Panc1 (cell line): ENCODE measurements around the gene RGCC. TPM values are rescaled to one million over a fixed set of nuclear protein-coding genes. Genes with fewer than 3 reads are reported as not detected.

Experiments
- ATAC-seq: fragments of 200-7000 bp; cut with Tn5 transposase; 2 replicates; pipeline ENCODE4 v1.9.1; 2020; ENCODE audit warnings: mild to moderate bottlenecking, moderate library complexity
- BruUV-seq: library from RNA; stranded (reverse); fragments of 400-500 nt; replicated peaks from 2 replicates; lab custom pipeline; 2021; lab: Mats Ljungman, UMichigan
- CTCF ChIA-PET: fragments of 300-600 bp; sonication (Branson Sonifier 250); formaldehyde crosslinking; loops from one replicate; lab custom pipeline; 2022; ENCODE audit warnings: antibody characterized with exemption; lab: Charles Lee
- POLR2A ChIA-PET: fragments of 300-600 bp; sonication (Branson Sonifier 250); formaldehyde crosslinking; loops from one replicate; lab custom pipeline; 2022; ENCODE audit warnings: antibody characterized with exemption; lab: Charles Lee
- DNase-seq: peaks from one replicate; pipeline ENCODE4 v3.0.0-alpha.2; 2010; ENCODE audit warnings: low read depth, low spot score
- H3K27ac ChIP-seq: 2 replicates; pipeline ENCODE4 v1.5.1; 2011; ENCODE audit warnings: mild to moderate bottlenecking, low read length, inconsistent platforms
- H3K27me3 ChIP-seq: fragments of 200-500 bp; sonication (Bioruptor generic); 2 replicates; pipeline ENCODE4 v1.6.0; 2014; ENCODE audit warnings: low read length, inconsistent platforms; ENCODE audit not compliant: control insufficient read depth, insufficient read depth
- H3K36me3 ChIP-seq: fragments of 200-500 bp; sonication (Bioruptor generic); 2 replicates; pipeline ENCODE4 v1.5.1; 2014; ENCODE audit warnings: inconsistent platforms, mild to moderate bottlenecking, low read length, moderate library complexity; ENCODE audit not compliant: control insufficient read depth, insufficient read depth
- H3K4me1 ChIP-seq: 2 replicates; pipeline ENCODE4 v1.5.1; 2011; ENCODE audit warnings: inconsistent platforms, mild to moderate bottlenecking, low read length, moderate library complexity; ENCODE audit not compliant: control insufficient read depth, insufficient read depth
- H3K4me3 ChIP-seq, 2 experiments: 2 replicates each; pipeline ENCODE4 v1.5.1; 2011 to 2012; ENCODE audit warnings: low read depth in 2 of 2, low read length in 2 of 2, mild to moderate bottlenecking in 2 of 2, inconsistent platforms in 1 of 2, moderate library complexity in 1 of 2
- H3K9me3 ChIP-seq: fragments of 200-500 bp; sonication (Bioruptor generic); 2 replicates; pipeline ENCODE4 v1.5.1; 2014; ENCODE audit warnings: low read depth, mild to moderate bottlenecking, inconsistent platforms, low read length, moderate library complexity; ENCODE audit not compliant: control insufficient read depth, insufficient read depth
- CTCF ChIP-seq: fragments of 450-650 bp; IDR thresholded peaks from 2 replicates; pipeline ENCODE4 v1.5.1; 2017; ENCODE audit warnings: mild to moderate bottlenecking
- POLR2AphosphoS5 ChIP-seq: IDR thresholded peaks from 2 replicates; pipeline ENCODE4 v1.6.1; 2012; ENCODE audit warnings: mild to moderate bottlenecking, low read depth, low read length, moderate library complexity
- REST ChIP-seq, 2 experiments: IDR thresholded peaks; 2 replicates each; pipeline ENCODE4 v1.6.1; 2011 to 2012; ENCODE audit warnings: low read depth in 2 of 2, control low read depth in 1 of 2, low read length in 1 of 2, mild to moderate bottlenecking in 1 of 2, moderate library complexity in 1 of 2; ENCODE audit not compliant: insufficient read depth in 1 of 2
- SIN3A ChIP-seq: IDR thresholded peaks from 2 replicates; pipeline ENCODE4 v1.6.1; 2012; ENCODE audit warnings: low read depth, mild to moderate bottlenecking, low read length, moderate library complexity, borderline replicate concordance; ENCODE audit not compliant: insufficient read depth
- TCF7L2 ChIP-seq: IDR thresholded peaks from 2 replicates; pipeline ENCODE4 v1.6.1; 2011; ENCODE audit warnings: mild to moderate bottlenecking, low read depth, low read length, inconsistent platforms
- in situ Hi-C: cut with HindIII; loops from 2 replicates; pipeline ENCODE4 v1.10.0; 2016; ENCODE audit warnings: low sequenced_read_pairs, low pct_unique_long_range_greater_than_20kb
- intact Hi-C: fragments of 100-400 bp; cut with micrococcal nuclease; formaldehyde crosslinking; loops from one replicate; pipeline ENCODE4 v1.10.0; 2022; ENCODE audit not compliant: unreplicated experiment
- total RNA-seq: library from RNA; stranded (reverse); gene quantifications from one replicate; pipeline ENCODE4 v1.2.1, GENCODE V29; 2021; ENCODE audit not compliant: unreplicated experiment

Gene RGCC
- total RNA-seq, 1 experiment from 2014 or later = 6.7 TPM

GRCh38 chr13:41465241-41465847 is 8.0 kb downstream of the RGCC start:
- no peak overlapping the region for H3K4me3 ChIP-seq
- intact Hi-C loops (no loop called here), in situ Hi-C loops (no loop called here)
- no peaks in the 10 kb centered on the region for H3K36me3 ChIP-seq
- no TSS peak for BruUV-seq
- no peaks in the 10 kb centered on the region for H3K9me3 ChIP-seq
- ATAC-seq = no peak
- H3K27ac ChIP-seq = no peak overlapping the region
- TF ChIP-seq CTCF (no peak), TCF7L2 (no peak), REST (IDR thresholded peaks at IDR 0.05; ENCODE audit: insufficient read depth in 1 of 2, low read depth in 2 of 2, low read length in 1 of 2) (no peak), SIN3A (no peak), POLR2AphosphoS5 (no peak)
- ChIA-PET CTCF (no interaction called here), POLR2A (no interaction called here)
- H3K27me3 ChIP-seq = no peaks in the 10 kb centered on the region
- H3K4me1 ChIP-seq = no peaks in the 10 kb centered on the region
- no peak for DNase-seq

GRCh38 chr13:41465898-41466320 is 8.6 kb downstream of the RGCC start:
- in situ Hi-C loops = no loop called here
- ChIA-PET POLR2A (no interaction called here), CTCF (no interaction called here)
- Histone ChIP-seq H3K4me3 (no peak overlapping the region), H3K27ac (no peak overlapping the region), H3K9me3 (no peaks in the 10 kb centered on the region), H3K36me3 (no peaks in the 10 kb centered on the region), H3K27me3 (no peaks in the 10 kb centered on the region), H3K4me1 (no peaks in the 10 kb centered on the region)
- no peak for DNase-seq
- intact Hi-C loops = no loop called here
- no TSS peak for BruUV-seq
- no peak for TF ChIP-seq SIN3A
- TF ChIP-seq REST (IDR thresholded peaks at IDR 0.05; ENCODE audit: insufficient read depth in 1 of 2, low read depth in 2 of 2, low read length in 1 of 2) = no peak
- no peak for TF ChIP-seq CTCF
- TF ChIP-seq POLR2AphosphoS5 = no peak
- ATAC-seq = no peak
